SK-N-SH (cell line): Measurements from ENCODE around the gene E2F4. TPM values are rescaled to one million over a fixed set of nuclear protein-coding genes. Genes with fewer than 3 reads are reported as not detected.

Source experiments
- CTCF ChIA-PET: fragments of 300-600, 350-600 bp; formaldehyde crosslinking; extraction: SDS; loops from one replicate; lab custom pipeline; 2021; lab: Yijun Ruan, JAX
- POLR2A ChIA-PET: fragments of 350-600 bp; sonication (Branson Sonifier 250); formaldehyde crosslinking; extraction: SDS; loops from one replicate; lab custom pipeline; 2020; ENCODE audit warnings: antibody characterized with exemption, inconsistent platforms; lab: Yijun Ruan, JAX
- DNase-seq: peaks from one replicate; pipeline ENCODE4 v3.0.0; 2012
- H2AFZ ChIP-seq: fragments of 200-600 bp; sonication (generic); 2 replicates; pipeline ENCODE4 v1.8.1; 2016; ENCODE audit warnings: antibody characterized with exemption, mild to moderate bottlenecking, low read depth
- H3F3A ChIP-seq: fragments of 200-600 bp; sonication (generic); replicated peaks from 2 replicates; pipeline ENCODE3; 2016; ENCODE audit warnings: antibody characterized with exemption, mild to moderate bottlenecking; ENCODE audit not compliant: insufficient read depth
- H3K27ac ChIP-seq, 2 experiments: fragments of 200-500 bp in 1 of 2; fragments of 200-600 bp in 1 of 2; sonication (Bioruptor generic) in 1 of 2; sonication (generic), shearing (Covaris generic) in 1 of 2; 2 replicates each; pipeline versions ENCODE4 v1.5.1 to v1.6.1; 2014 to 2016; ENCODE audit warnings: low read depth in 2 of 2, inconsistent platforms in 1 of 2, low read length in 1 of 2, mild to moderate bottlenecking in 1 of 2, mixed read lengths in 1 of 2
- H3K27me3 ChIP-seq: fragments of 200-600 bp; sonication (generic), shearing (Covaris generic); 2 replicates; pipeline ENCODE4 v1.6.1; 2016; ENCODE audit warnings: mixed run types; ENCODE audit not compliant: insufficient read depth
- H3K36me3 ChIP-seq, 2 experiments: fragments of 200-500 bp in 1 of 2; fragments of 200-600 bp in 1 of 2; sonication (Bioruptor generic) in 1 of 2; sonication (generic) in 1 of 2; replicated peaks in 1 of 2; 2 replicates each; pipeline versions ENCODE3 to v1.5.1; 2014 to 2016; ENCODE audit warnings: low read length in 1 of 2, mild to moderate bottlenecking in 1 of 2; ENCODE audit not compliant: insufficient read depth in 2 of 2, control insufficient read depth in 1 of 2
- H3K4me1 ChIP-seq, 2 experiments: fragments of 200-500 bp in 1 of 2; fragments of 200-600 bp in 1 of 2; sonication (Bioruptor generic) in 1 of 2; sonication (generic), shearing (Covaris generic) in 1 of 2; 2 replicates each; pipeline versions ENCODE4 v1.5.1 to v1.6.1; 2014 to 2016; ENCODE audit warnings: low read depth in 1 of 2, low read length in 1 of 2, mixed run types in 1 of 2; ENCODE audit not compliant: insufficient read depth in 2 of 2, control insufficient read depth in 1 of 2
- H3K4me2 ChIP-seq: fragments of 200-600 bp; sonication (generic), shearing (Covaris generic); 2 replicates; pipeline ENCODE4 v1.6.1; 2017; ENCODE audit warnings: mixed run types
- H3K4me3 ChIP-seq, 2 experiments: fragments of 200-500 bp in 1 of 2; fragments of 200-600 bp in 1 of 2; sonication (Bioruptor generic) in 1 of 2; sonication (generic), shearing (Covaris generic) in 1 of 2; 2 replicates each; pipeline versions ENCODE4 v1.5.1 to v1.8.1; 2014 to 2016; ENCODE audit warnings: low read depth in 2 of 2, inconsistent platforms in 1 of 2, low read length in 1 of 2, mild to moderate bottlenecking in 1 of 2, mixed read lengths in 1 of 2, moderate library complexity in 1 of 2
- H3K79me2 ChIP-seq: fragments of 200-600 bp; sonication (generic); 2 replicates; pipeline ENCODE4 v1.8.1; 2017; ENCODE audit warnings: mild to moderate bottlenecking; ENCODE audit not compliant: insufficient read depth
- H3K9ac ChIP-seq: fragments of 200-600 bp; sonication (generic); 2 replicates; pipeline ENCODE4 v1.6.1; 2017; ENCODE audit warnings: mixed run types
- H3K9me2 ChIP-seq: fragments of 200-600 bp; sonication (generic); 2 replicates; pipeline ENCODE4 v1.6.1; 2017; ENCODE audit warnings: mixed run types
- H3K9me3 ChIP-seq: fragments of 200-600 bp; sonication (generic); 2 replicates; pipeline ENCODE4 v1.6.1; 2017; ENCODE audit warnings: mixed run types, mild to moderate bottlenecking, moderate library complexity
- H4K20me1 ChIP-seq: fragments of 200-600 bp; sonication (generic); 2 replicates; pipeline ENCODE4 v1.6.1; 2017; ENCODE audit warnings: mild to moderate bottlenecking, mixed run types; ENCODE audit not compliant: insufficient read depth
- FOSL2 ChIP-seq: IDR thresholded peaks from 2 replicates; pipeline ENCODE4 v1.4.0; 2012; ENCODE audit warnings: low read depth, mild to moderate bottlenecking, moderate library complexity, borderline replicate concordance
- FOXJ3 ChIP-seq: sonication (generic); formaldehyde crosslinking; IDR thresholded peaks from 2 replicates; pipeline ENCODE4 v1.5.1; 2020; ENCODE audit warnings: mild to moderate bottlenecking, missing genetic modification reagents
- GABPA ChIP-seq: IDR thresholded peaks from 2 replicates; pipeline ENCODE4 v1.4.0; 2012; ENCODE audit warnings: low read depth, mild to moderate bottlenecking
- GATA2 ChIP-seq: sonication (generic); formaldehyde crosslinking; IDR thresholded peaks from 2 replicates; pipeline ENCODE4 v1.5.0; 2020; ENCODE audit warnings: mild to moderate bottlenecking, missing genetic modification reagents
- IRF3 ChIP-seq: fragments of 150-350 bp; IDR thresholded peaks from 2 replicates; pipeline ENCODE4 v1.6.1; 2016; ENCODE audit warnings: mild to moderate bottlenecking, low read depth, low read length
- MEF2A ChIP-seq: IDR thresholded peaks from 2 replicates; pipeline ENCODE4 v1.4.0; 2012; ENCODE audit warnings: low read depth, borderline replicate concordance
- NRF1 ChIP-seq: IDR thresholded peaks from 2 replicates; pipeline ENCODE4 v1.6.1; 2012; ENCODE audit warnings: low read depth, mild to moderate bottlenecking, low read length
- POLR2AphosphoS5 ChIP-seq: IDR thresholded peaks from 2 replicates; pipeline ENCODE4 v1.6.1; 2012; ENCODE audit warnings: low read depth, low read length
- RAD21 ChIP-seq: IDR thresholded peaks from 2 replicates; pipeline ENCODE4 v1.6.1; 2012; ENCODE audit warnings: mild to moderate bottlenecking, low read length
- RFX5 ChIP-seq: IDR thresholded peaks from 2 replicates; pipeline ENCODE4 v1.6.1; 2012; ENCODE audit warnings: mild to moderate bottlenecking, improper control_type of control experiment, low read length
- SIN3A ChIP-seq: IDR thresholded peaks from 2 replicates; pipeline ENCODE4 v1.6.1; 2012; ENCODE audit warnings: low read depth, mild to moderate bottlenecking, low read length, moderate library complexity, borderline replicate concordance
- SMC3 ChIP-seq: IDR thresholded peaks from 2 replicates; pipeline ENCODE4 v1.6.1; 2012; ENCODE audit warnings: low read depth, low read length, improper control_type of control experiment
- ZBTB33 ChIP-seq: IDR thresholded peaks from 2 replicates; pipeline ENCODE4 v1.4.0; 2012; ENCODE audit warnings: low read depth, borderline replicate concordance
- WGBS: methylation state at CpG from one replicate; pipeline ENCODE4 v1.1.6; 2017; ENCODE audit warnings: low lambda C conversion rate; 5-methylcytosine and 5-hydroxymethylcytosine counted together
- polyA plus RNA-seq, 3 experiments: library from polyadenylated mRNA; depleted of rRNA; stranded (reverse); fragments of >200 nt; gene quantifications; 2 replicates each; pipeline ENCODE4 v1.2.3, GENCODE V29; 2012

Gene E2F4
- polyA plus RNA-seq, 1 of the 3 experiments (the other 2 are of a cell fraction): 168 TPM

GRCh38 chr16:67145746-67146145, 46.2 kb upstream of the E2F4 start:
- H3K36me3 ChIP-seq: peaks cover 19 to 76% of the 10 kb centered on the region in 2 experiments

GRCh38 chr16:67146523-67147357, 45.2 kb upstream of the E2F4 start:
- POLR2A ChIA-PET: no interaction called here
- Histone ChIP-seq H3K9me3 (no peaks in the 10 kb centered on the region), H3K79me2 (no peaks in the 10 kb centered on the region), H3K4me2 (no peak overlapping the region), H3K36me3 (peaks cover 13 to 66% of the 10 kb centered on the region in 2 experiments), H3F3A (peaks cover 8% of the 10 kb centered on the region)
- TF ChIP-seq RAD21 (0 out of 2 replicates have a peak, but pooled peaks have one; percentile 12), GABPA (no peak)
- TF ChIP-seq, all 33 proteins: peak for 1
- Histone ChIP-seq H2AFZ (no peak overlapping the region), H3K9me2 (no peaks in the 10 kb centered on the region), H3K27me3 (no peaks in the 10 kb centered on the region), H4K20me1 (no peaks in the 10 kb centered on the region), H3K4me3 (no peak overlapping the region), H3K4me1 (peaks cover 0 to 7% of the 10 kb centered on the region in 2 experiments; a peak in 1 of 4 replicates), H3K27ac (no peak overlapping the region), H3K9ac (no peak overlapping the region)
- CTCF ChIA-PET: interaction anchor here (1.1 to 3.0 kb wide), 3 partner anchors 9 to 193 kb away, joined by 3 to 12 read pairs (median 3); no protein-coding TSS in a partner anchor
- no peak for DNase-seq
- 88% methylated on average over 7 of the region's 7 CpGs for WGBS

More at GRCh38 chr16:67145746-67146145, 46.2 kb upstream of the E2F4 start:
- POLR2A ChIA-PET: no interaction called here
- no peak overlapping the region for H3K4me2 ChIP-seq
- H3F3A ChIP-seq: peaks cover 2% of the 10 kb centered on the region
- no peaks in the 10 kb centered on the region for H3K9me3 ChIP-seq
- WGBS: 100% methylated on average over 2 of the region's 2 CpGs
- CTCF ChIA-PET: interaction anchor here (3.0 kb wide), 1 partner anchor 10 kb away, joined by 12 read pairs; no protein-coding TSS in a partner anchor
- H3K4me3 ChIP-seq: no peak overlapping the region
- H2AFZ ChIP-seq: no peak overlapping the region
- H4K20me1 ChIP-seq: no peaks in the 10 kb centered on the region
- H3K27me3 ChIP-seq: no peaks in the 10 kb centered on the region
- H3K4me1 ChIP-seq: no peaks in the 10 kb centered on the region; a peak in 1 of 4 replicates
- H3K9me2 ChIP-seq: no peaks in the 10 kb centered on the region
- no peak overlapping the region for H3K27ac ChIP-seq
- no peak for DNase-seq
- TF ChIP-seq NRF1 (no peak), RAD21 (no peak), FOXJ3 (CRISPR knock-in tag) (no peak), FOSL2 (no peak), IRF3 (no peak), ZBTB33 (no peak), RFX5 (no peak), SMC3 (no peak), POLR2AphosphoS5 (no peak), SIN3A (no peak), GATA2 (CRISPR knock-in tag) (no peak), GABPA (no peak), MEF2A (no peak)
- no peak overlapping the region for H3K9ac ChIP-seq
- 0 out of 2 replicates have a peak, but pooled peaks cover 2% of the 10 kb centered on the region for H3K79me2 ChIP-seq
